Thoracic aorta (tissue), 2 donors: Measurements from ENCODE around the gene C1R. TPM values are rescaled to one million over a fixed set of nuclear protein-coding genes. Genes with fewer than 3 reads are reported as not detected.

ENCODE experiments used
- ATAC-seq: fragments of 150-250 bp; one replicate; pipeline ENCODE4 v1.8.0; 2017; ENCODE audit warnings: low read depth; ENCODE audit not compliant: insufficient number of reproducible peaks, low FRiP score
- DNase-seq: peaks from one replicate; pipeline ENCODE4 v3.0.0-alpha.2; 2020; ENCODE audit warnings: low spot score
- H3K27ac ChIP-seq, 2 donors: fragments of 200-600 bp; sonication (generic); 1 replicate in 1 of 2; 2 replicates in 1 of 2; pipeline ENCODE4 v1.5.1; 2016; ENCODE audit warnings: mild to moderate bottlenecking in 2 of 2, moderate library complexity in 2 of 2
- H3K27me3 ChIP-seq: fragments of 200-600 bp; sonication (generic); replicated peaks from 2 replicates; pipeline ENCODE4 v1.6.0; 2016; ENCODE audit warnings: mild to moderate bottlenecking; ENCODE audit not compliant: insufficient read depth
- H3K36me3 ChIP-seq: fragments of 200-600 bp; sonication (generic); one replicate; pipeline ENCODE4 v1.5.1; 2016
- H3K4me1 ChIP-seq, 2 donors: fragments of 200-600 bp; sonication (generic); 1 replicate in 1 of 2; 2 replicates in 1 of 2; pipeline versions ENCODE4 v1.5.1 to v1.6.0; 2016; ENCODE audit warnings: low read depth in 2 of 2, mild to moderate bottlenecking in 1 of 2; ENCODE audit not compliant: control insufficient read depth in 1 of 2
- H3K4me3 ChIP-seq: fragments of 200-600 bp; sonication (generic); 2 replicates; pipeline ENCODE4 v1.5.1; 2016; ENCODE audit warnings: mild to moderate bottlenecking
- H3K9me3 ChIP-seq: fragments of 200-600 bp; sonication (generic); 2 replicates; pipeline ENCODE4 v1.5.1; 2016
- CTCF ChIP-seq: fragments of 200-600 bp; sonication (generic); IDR thresholded peaks from one replicate; pipeline ENCODE4 v1.5.1; 2019; ENCODE audit warnings: antibody characterized with exemption
- total RNA-seq, 2 donors: library from RNA; depleted of rRNA; stranded (reverse); fragments of >200 nt; gene quantifications; one replicate each; pipeline versions ENCODE4 v1.1.0 to v1.2.3, GENCODE V29; 2016

Gene C1R
- total RNA-seq, 2 donors from 2014 or later, result 811 to 997 TPM

GRCh38 chr12:7103837-7104584 lies 11.8 kb upstream of the C1R start:
- H3K36me3 ChIP-seq, result peaks cover 15% of the 10 kb centered on the region
- no peak overlapping the region for H3K4me3 ChIP-seq
- H3K4me1 ChIP-seq, result peaks cover 7 to 16% of the 10 kb centered on the region in 2 donors
- no peaks in the 10 kb centered on the region for H3K27me3 ChIP-seq
- no peak for DNase-seq
- no peak for TF ChIP-seq CTCF
- no peak overlapping the region for H3K27ac ChIP-seq
- no peak for ATAC-seq
- no peaks in the 10 kb centered on the region for H3K9me3 ChIP-seq

GRCh38 chr12:7102582-7102981 lies 10.3 kb upstream of the C1R start:
- TF ChIP-seq CTCF, result no peak
- no peaks in the 10 kb centered on the region for H3K9me3 ChIP-seq
- no peak overlapping the region for H3K4me3 ChIP-seq
- no peak overlapping the region for H3K27ac ChIP-seq
- H3K27me3 ChIP-seq, result no peaks in the 10 kb centered on the region
- DNase-seq (no peak), ATAC-seq (no peak)
- H3K36me3 ChIP-seq, result peaks cover 20% of the 10 kb centered on the region
- peaks cover 7 to 10% of the 10 kb centered on the region in 2 donors for H3K4me1 ChIP-seq

- peaks cover 2 to 4% of the 10 kb centered on the region in 2 donors for H3K4me1 ChIP-seq
- no peak for DNase-seq
- H3K9me3 ChIP-seq, result no peaks in the 10 kb centered on the region
- ATAC-seq, result no peak
- H3K36me3 ChIP-seq, result peaks cover 23% of the 10 kb centered on the region
- TF ChIP-seq CTCF, result no peak
- no peak overlapping the region for H3K4me3 ChIP-seq
- no peaks in the 10 kb centered on the region for H3K27me3 ChIP-seq
- H3K27ac ChIP-seq, result no peak overlapping the region
Measured at GRCh38 chr12:7101694-7102131, 9.5 kb upstream of the C1R start.

GRCh38 chr12:7101047-7101693 lies 8.9 kb upstream of the C1R start:
- DNase-seq, result no peak
- TF ChIP-seq CTCF, result no peak
- Histone ChIP-seq H3K4me3 (no peak overlapping the region), H3K9me3 (no peaks in the 10 kb centered on the region), H3K4me1 (peaks cover 0 to 3% of the 10 kb centered on the region in 2 donors), H3K27ac (no peak overlapping the region), H3K36me3 (peaks cover 23% of the 10 kb centered on the region), H3K27me3 (no peaks in the 10 kb centered on the region)
- no peak for ATAC-seq

DNA sequence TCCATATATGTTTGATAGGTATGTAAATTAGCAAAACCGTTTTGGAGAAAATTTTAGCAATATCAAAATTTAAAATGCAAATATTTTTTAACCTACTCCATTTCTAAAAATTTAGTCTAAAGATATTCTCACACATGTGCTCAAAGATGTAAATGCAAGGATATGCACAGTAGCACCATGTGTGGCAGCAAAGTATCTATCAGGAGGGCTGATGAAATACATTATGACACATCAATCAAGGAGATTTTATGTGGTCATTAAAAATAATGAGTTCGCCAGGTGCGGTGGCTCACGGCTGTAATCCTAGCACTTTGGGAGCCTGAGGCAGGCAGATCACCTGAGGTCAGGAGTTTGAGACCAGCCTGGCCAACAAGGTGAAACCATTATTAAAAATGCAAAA lies 8.0 kb upstream of the C1R start:
- Histone ChIP-seq H3K4me1 (peaks cover 0 to 2% of the 10 kb centered on the region in 2 donors), H3K9me3 (no peaks in the 10 kb centered on the region), H3K27ac (no peak overlapping the region), H3K27me3 (no peaks in the 10 kb centered on the region), H3K36me3 (peaks cover 23% of the 10 kb centered on the region), H3K4me3 (no peak overlapping the region)
- TF ChIP-seq CTCF, result no peak
- DNase-seq (no peak), ATAC-seq (no peak)
